Chondrocyte (in vitro differentiated cells): Measurements from ENCODE around the gene ASXL2. TPM values are rescaled to one million over a fixed set of nuclear protein-coding genes. Genes with fewer than 3 reads are reported as not detected.
"Not testable (repeated sequence)": the region's sequence is repeated elsewhere in the genome, so short reads cannot be mapped to it uniquely, and the experiment has no call there.

Experiments used
- DNase-seq: peaks from one replicate; pipeline ENCODE4 v3.0.0; 2021; ENCODE audit warnings: mixed read lengths, low spot score
- H3K27ac Mint-ChIP-seq: one replicate; pipeline ENCODE4 v1.8.0; 2021; ENCODE audit warnings: mild to moderate bottlenecking, moderate library complexity, mixed read lengths; ENCODE audit not compliant: unreplicated experiment
- H3K27me3 Mint-ChIP-seq: 2 replicates; pipeline ENCODE4 v1.8.0; 2021; ENCODE audit warnings: low read depth, mixed read lengths
- H3K36me3 Mint-ChIP-seq: 2 replicates; pipeline ENCODE4 v1.8.0; 2021; ENCODE audit warnings: low read depth, mixed read lengths
- H3K4me1 Mint-ChIP-seq: 2 replicates; pipeline ENCODE4 v1.8.0; 2021; ENCODE audit warnings: low read depth, mild to moderate bottlenecking, mixed read lengths
- H3K4me3 Mint-ChIP-seq: one replicate; pipeline ENCODE4 v1.8.0; 2021; ENCODE audit warnings: mild to moderate bottlenecking, moderate library complexity, mixed read lengths; ENCODE audit not compliant: unreplicated experiment
- H3K9me3 Mint-ChIP-seq: 2 replicates; pipeline ENCODE4 v1.8.0; 2021; ENCODE audit warnings: low read depth, mixed read lengths
- total RNA-seq: library from RNA; stranded (reverse); gene quantifications from 3 replicates; pipeline ENCODE4 v1.2.1, GENCODE V29; 2021
- TF ChIP-seq, protein P1 (sequence below): fragments of 200-600 bp; sonication (generic); IDR thresholded peaks from 2 replicates; pipeline ENCODE4 v1.5.0; 2021; ENCODE audit warnings: antibody characterized with exemption, mild to moderate bottlenecking, moderate library complexity

The ASXL2 gene
- total RNA-seq, 1 donor from 2014 or later = 24.7 TPM

DNA sequence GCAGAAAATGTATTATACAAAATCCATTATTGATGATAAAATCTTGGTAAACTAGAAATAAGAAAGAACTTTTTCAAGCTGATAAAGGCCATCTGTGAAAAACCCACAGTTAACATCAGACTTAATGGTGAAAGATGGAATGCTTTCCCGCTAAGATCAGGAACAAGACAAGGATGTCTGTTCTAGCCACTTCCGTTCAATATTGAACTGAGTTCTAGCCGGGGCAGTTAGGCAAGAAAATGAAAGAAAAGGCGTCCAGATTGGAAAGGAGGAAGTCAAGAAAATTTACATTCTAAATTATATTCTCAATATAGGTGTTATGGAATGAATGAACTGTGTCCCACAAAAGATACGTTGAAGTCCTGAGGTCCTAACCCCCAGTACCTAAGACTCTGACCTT is 165.8 kb downstream of the ASXL2 start:
- no peak overlapping the region for H3K27ac Mint-ChIP-seq
- peaks cover 4% of the 10 kb centered on the region for H3K27me3 Mint-ChIP-seq
- DNase-seq = no peak
- TF ChIP-seq, protein P1, sequence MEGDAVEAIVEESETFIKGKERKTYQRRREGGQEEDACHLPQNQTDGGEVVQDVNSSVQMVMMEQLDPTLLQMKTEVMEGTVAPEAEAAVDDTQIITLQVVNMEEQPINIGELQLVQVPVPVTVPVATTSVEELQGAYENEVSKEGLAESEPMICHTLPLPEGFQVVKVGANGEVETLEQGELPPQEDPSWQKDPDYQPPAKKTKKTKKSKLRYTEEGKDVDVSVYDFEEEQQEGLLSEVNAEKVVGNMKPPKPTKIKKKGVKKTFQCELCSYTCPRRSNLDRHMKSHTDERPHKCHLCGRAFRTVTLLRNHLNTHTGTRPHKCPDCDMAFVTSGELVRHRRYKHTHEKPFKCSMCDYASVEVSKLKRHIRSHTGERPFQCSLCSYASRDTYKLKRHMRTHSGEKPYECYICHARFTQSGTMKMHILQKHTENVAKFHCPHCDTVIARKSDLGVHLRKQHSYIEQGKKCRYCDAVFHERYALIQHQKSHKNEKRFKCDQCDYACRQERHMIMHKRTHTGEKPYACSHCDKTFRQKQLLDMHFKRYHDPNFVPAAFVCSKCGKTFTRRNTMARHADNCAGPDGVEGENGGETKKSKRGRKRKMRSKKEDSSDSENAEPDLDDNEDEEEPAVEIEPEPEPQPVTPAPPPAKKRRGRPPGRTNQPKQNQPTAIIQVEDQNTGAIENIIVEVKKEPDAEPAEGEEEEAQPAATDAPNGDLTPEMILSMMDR = no peak
- H3K9me3 Mint-ChIP-seq = no peaks in the 10 kb centered on the region
- no peaks in the 10 kb centered on the region for H3K36me3 Mint-ChIP-seq
- no peak overlapping the region for H3K4me3 Mint-ChIP-seq
- H3K4me1 Mint-ChIP-seq = peaks cover 7% of the 10 kb centered on the region

DNA sequence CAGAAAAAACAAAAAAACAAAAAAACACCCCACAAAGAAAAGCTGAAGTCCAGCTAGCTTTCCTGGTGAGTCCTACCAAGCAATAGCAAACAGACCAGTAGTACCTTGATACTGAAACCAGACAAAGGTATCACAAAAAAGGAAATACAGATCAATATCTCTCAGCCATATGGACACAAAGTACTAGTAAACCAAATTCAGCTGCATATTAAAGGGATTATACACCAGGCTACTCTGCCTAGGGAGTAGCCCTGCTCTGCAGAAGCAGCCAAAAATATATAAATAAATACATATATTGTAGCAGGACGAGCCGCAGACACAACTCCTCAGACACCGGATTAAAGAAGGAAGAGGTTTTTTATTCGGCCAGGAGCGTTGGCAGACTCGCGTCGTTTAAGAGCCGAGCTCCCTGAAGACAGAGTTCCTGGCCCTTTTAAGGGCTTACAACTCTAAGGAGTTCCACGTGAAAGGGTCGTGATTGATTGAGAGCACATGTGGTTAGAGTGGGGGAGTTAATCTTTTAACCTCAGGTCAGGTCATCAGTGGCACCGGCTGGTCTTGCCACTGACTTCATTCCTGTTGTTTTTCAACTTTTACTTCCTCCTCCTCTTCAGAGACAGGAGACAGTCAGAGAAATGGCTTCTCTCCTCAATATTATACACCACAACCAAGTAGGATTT is 166.5 kb downstream of the ASXL2 start:
- peaks cover 7% of the 10 kb centered on the region for H3K4me1 Mint-ChIP-seq
- TF ChIP-seq, protein P1 = no peak
- H3K27ac Mint-ChIP-seq = no peak overlapping the region
- no peaks in the 10 kb centered on the region for H3K9me3 Mint-ChIP-seq
- H3K36me3 Mint-ChIP-seq = no peaks in the 10 kb centered on the region
- no peak for DNase-seq
- peak overlapping the region; percentile 37 for H3K4me3 Mint-ChIP-seq
- H3K27me3 Mint-ChIP-seq = peaks cover 2% of the 10 kb centered on the region

GRCh38 chr2:25710750-25711149 is 167.5 kb downstream of the ASXL2 start:
- Mint-ChIP-seq H3K4me1 (peaks cover 7% of the 10 kb centered on the region), H3K9me3 (no peaks in the 10 kb centered on the region)

DNA sequence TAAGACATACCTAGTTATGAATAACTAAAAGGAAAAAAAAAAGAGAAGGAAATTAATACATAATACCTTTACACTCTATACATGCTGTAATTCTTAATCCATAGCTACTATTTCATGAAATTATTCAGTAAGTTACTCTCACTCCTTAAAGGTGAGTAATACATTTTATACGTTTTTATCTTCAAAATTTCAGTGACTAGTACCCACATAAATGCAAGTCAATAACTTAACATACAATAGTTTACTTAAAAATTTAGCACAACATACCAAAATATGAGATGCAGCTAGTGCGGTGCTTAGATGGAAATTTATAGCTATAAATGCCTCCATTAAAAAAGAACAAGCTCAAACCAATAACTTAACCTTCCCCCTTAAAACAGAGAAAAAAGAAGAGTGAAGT is 168.9 kb downstream of the ASXL2 start:
- H3K9me3 Mint-ChIP-seq = no peaks in the 10 kb centered on the region

More at GRCh38 chr2:25710750-25711149, 167.5 kb downstream of the ASXL2 start:
- Mint-ChIP-seq H3K36me3 (no peaks in the 10 kb centered on the region), H3K27me3 (no peaks in the 10 kb centered on the region), H3K4me3 (no peak overlapping the region), H3K27ac (no peak overlapping the region)
- DNase-seq = no peak
- TF ChIP-seq, protein P1 = no peak

DNA sequence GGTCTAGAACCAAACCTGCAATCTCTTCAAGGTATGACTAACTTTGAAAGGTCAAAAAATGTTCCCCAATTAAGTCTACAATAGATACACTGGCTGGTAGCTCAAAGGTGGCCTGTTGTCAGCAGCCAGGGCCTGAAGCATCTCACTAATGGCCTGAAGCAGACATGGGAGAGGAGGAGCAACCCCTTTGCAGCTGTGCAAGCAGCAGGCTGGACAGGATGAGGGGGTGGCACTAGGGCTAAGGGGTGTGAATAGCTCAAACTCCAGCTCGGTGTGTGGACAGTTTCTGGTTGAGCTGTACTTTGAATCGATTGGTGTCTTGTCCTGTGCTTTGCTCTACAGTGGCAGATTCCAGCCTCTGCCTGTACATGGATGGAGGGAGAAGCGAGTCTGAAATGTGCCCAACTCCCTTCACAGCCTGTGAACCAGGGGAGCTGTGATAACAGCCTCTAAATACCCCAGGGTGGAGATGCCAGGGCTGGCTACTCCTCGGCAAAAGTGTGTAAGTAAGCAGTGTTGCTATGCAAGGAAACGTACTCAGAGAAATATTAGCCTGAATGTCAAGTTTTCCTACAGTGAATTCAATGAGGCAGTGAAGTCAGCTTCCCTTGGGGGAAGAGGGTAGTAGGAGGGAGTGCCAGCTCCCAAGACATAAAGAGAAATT is 170.2 kb downstream of the ASXL2 start:
- Mint-ChIP-seq H3K9me3 (no peaks in the 10 kb centered on the region), H3K27me3 (no peaks in the 10 kb centered on the region), H3K4me1 (peaks cover 7% of the 10 kb centered on the region), H3K4me3 (no peak overlapping the region), H3K36me3 (no peaks in the 10 kb centered on the region), H3K27ac (peak overlapping the region; percentile 34)
- TF ChIP-seq, protein P1 = no peak
- no peak for DNase-seq

More for the DNA sequence above, 168.9 kb downstream of the ASXL2 start:
- no peak overlapping the region for H3K27ac Mint-ChIP-seq
- no peaks in the 10 kb centered on the region for H3K36me3 Mint-ChIP-seq
- H3K4me1 Mint-ChIP-seq = peaks cover 7% of the 10 kb centered on the region
- no peak overlapping the region for H3K4me3 Mint-ChIP-seq
- DNase-seq = no peak
- TF ChIP-seq, protein P1 = no peak
- no peaks in the 10 kb centered on the region for H3K27me3 Mint-ChIP-seq

GRCh38 chr2:25705575-25705974 is 172.7 kb downstream of the ASXL2 start:
- not testable (repeated sequence) for H3K27me3 Mint-ChIP-seq, H3K4me3 Mint-ChIP-seq, H3K4me1 Mint-ChIP-seq, H3K36me3 Mint-ChIP-seq, H3K9me3 Mint-ChIP-seq, DNase-seq, H3K27ac Mint-ChIP-seq
